Skin of body (tissue), 2 donors: ENCODE results near the gene PRKN. TPM values are rescaled to one million over a fixed set of nuclear protein-coding genes. Genes with fewer than 3 reads are reported as not detected.

Source experiments
- DNase-seq: peaks from one replicate; lab custom pipeline; 2025; lab: John Stamatoyannopoulos, UW
- total RNA-seq: library from RNA; depleted of rRNA; stranded (reverse); fragments of >200 nt; gene quantifications from one replicate; pipeline ENCODE4 v1.2.3, GENCODE V29; 2014

The PRKN gene
- total RNA-seq, 1 donor from 2014 or later, result 5.2 TPM

GRCh38 chr6:161743509-161744178 is 983.9 kb downstream of the PRKN start:
- no peak for DNase-seq

GRCh38 chr6:161740486-161740885 is 987.1 kb downstream of the PRKN start:
- no peak for DNase-seq

- DNase-seq, result no peak
Measured at GRCh38 chr6:161736781-161737292, 990.7 kb downstream of the PRKN start.

- DNase-seq, result no peak
Measured at GRCh38 chr6:161736326-161736725, 991.2 kb downstream of the PRKN start.

GRCh38 chr6:161732594-161732993 is 995.0 kb downstream of the PRKN start:
- no peak for DNase-seq

- DNase-seq, result no peak
Measured at GRCh38 chr6:161727083-161727833, 1000.3 kb downstream of the PRKN start.

GRCh38 chr6:161722394-161722793 is 1005.2 kb downstream of the PRKN start:
- DNase-seq, result no peak

GRCh38 chr6:161721511-161721910 is 1006.1 kb downstream of the PRKN start:
- no peak for DNase-seq

GRCh38 chr6:161716176-161716575 is 1011.4 kb downstream of the PRKN start:
- peak; percentile 11 for DNase-seq

GRCh38 chr6:161711938-161712337 is 1015.6 kb downstream of the PRKN start:
- no peak for DNase-seq

GRCh38 chr6:161711515-161711914 is 1016.1 kb downstream of the PRKN start:
- no peak for DNase-seq

GRCh38 chr6:161710698-161711097 is 1016.9 kb downstream of the PRKN start:
- no peak for DNase-seq

- no peak for DNase-seq
Measured at GRCh38 chr6:161701056-161701455, 1026.5 kb downstream of the PRKN start.

- no peak for DNase-seq
Measured at GRCh38 chr6:161696801-161697200, 1030.8 kb downstream of the PRKN start.

- DNase-seq, result no peak
Measured at GRCh38 chr6:161694995-161695394, 1032.6 kb downstream of the PRKN start.

GRCh38 chr6:161686655-161687054 is 1040.9 kb downstream of the PRKN start:
- no peak for DNase-seq

- DNase-seq, result no peak
Measured at GRCh38 chr6:161684731-161685475, 1042.7 kb downstream of the PRKN start.

- DNase-seq, result no peak
Measured at GRCh38 chr6:161683400-161683799, 1044.2 kb downstream of the PRKN start.

- DNase-seq, result no peak
Measured at GRCh38 chr6:161682982-161683381, 1044.6 kb downstream of the PRKN start.

- no peak for DNase-seq
Measured at GRCh38 chr6:161679980-161680538, 1047.5 kb downstream of the PRKN start.

- no peak for DNase-seq
Measured at GRCh38 chr6:161677188-161677587, 1050.4 kb downstream of the PRKN start.

GRCh38 chr6:161676586-161676985 is 1051.0 kb downstream of the PRKN start:
- DNase-seq, result no peak
